ENCODE results near the gene CCDC40. TPM values are rescaled to one million over a fixed set of nuclear protein-coding genes. Genes with fewer than 3 reads are reported as not detected.

The CCDC40 gene
- total RNA-seq, 1 donor, result 6.9 TPM

- H3K4me3 ChIP-seq (ENCODE audit: low read depth, low read length), result no peak overlapping the region
- no peak for DNase-seq (ENCODE audit: low read depth)
- no peak for TF ChIP-seq CTCF (IDR thresholded peaks at IDR 0.05; ENCODE audit: insufficient read depth, low read depth, low read length)
These were observed 25.0 kb downstream of the CCDC40 start for GRCh38 chr17:80061421-80061820.

DNA sequence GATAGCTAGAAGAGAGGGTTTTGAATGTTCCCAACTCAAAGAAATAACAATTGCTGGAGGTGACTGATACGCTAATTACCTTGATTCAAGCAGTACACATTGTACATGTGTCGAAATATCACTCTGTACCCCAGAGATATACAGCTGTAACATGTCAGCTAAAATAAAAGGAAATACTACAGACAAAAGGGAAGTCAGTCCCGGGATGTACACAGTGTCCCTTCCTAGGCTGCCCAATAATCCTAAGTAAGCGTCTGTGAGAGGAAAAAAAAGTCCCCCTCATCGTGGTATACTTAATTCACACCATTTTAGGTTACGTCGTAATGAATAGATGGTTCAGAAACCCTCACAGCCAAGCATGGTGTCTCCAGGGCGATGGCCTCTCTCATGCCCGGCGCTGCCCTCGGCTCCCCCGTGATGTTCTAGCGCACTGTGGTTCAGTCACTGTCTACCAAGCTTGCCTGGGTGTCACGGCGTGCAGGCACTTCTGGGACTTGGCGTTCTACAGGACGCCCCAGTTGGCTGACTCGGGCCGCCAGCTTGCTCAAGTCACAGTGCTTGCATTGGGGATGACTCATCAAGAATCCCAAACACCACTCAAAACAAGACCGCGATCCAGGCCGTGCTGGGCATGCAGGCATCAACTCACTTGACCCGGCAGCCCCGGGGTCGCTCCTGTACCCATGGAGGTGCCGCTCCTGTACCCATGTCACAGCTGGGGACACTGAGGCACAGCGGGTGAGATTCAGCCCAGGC lies 27.6 kb downstream of the CCDC40 start:
- no peak for TF ChIP-seq CTCF (IDR thresholded peaks at IDR 0.05; ENCODE audit: insufficient read depth, low read depth, low read length)
- peak; percentile 89 for DNase-seq (ENCODE audit: low read depth)
- no peak overlapping the region for H3K4me3 ChIP-seq (ENCODE audit: low read depth, low read length)

GRCh38 chr17:80064696-80065095 lies 28.3 kb downstream of the CCDC40 start:
- no peak for DNase-seq (ENCODE audit: low read depth)
- no peak for TF ChIP-seq CTCF (IDR thresholded peaks at IDR 0.05; ENCODE audit: insufficient read depth, low read depth, low read length)
- no peak overlapping the region for H3K4me3 ChIP-seq (ENCODE audit: low read depth, low read length)

- H3K4me3 ChIP-seq (ENCODE audit: low read depth, low read length), result no peak overlapping the region
- DNase-seq (ENCODE audit: low read depth), result no peak
- TF ChIP-seq CTCF (IDR thresholded peaks at IDR 0.05; ENCODE audit: insufficient read depth, low read depth, low read length), result no peak
These were observed 29.2 kb downstream of the CCDC40 start for GRCh38 chr17:80065478-80066170.

GRCh38 chr17:80067393-80067986 lies 31.0 kb downstream of the CCDC40 start:
- TF ChIP-seq CTCF (IDR thresholded peaks at IDR 0.05; ENCODE audit: insufficient read depth, low read depth, low read length), result no peak
- H3K4me3 ChIP-seq (ENCODE audit: low read depth, low read length), result no peak overlapping the region
- DNase-seq (ENCODE audit: low read depth), result no peak

- TF ChIP-seq CTCF (IDR thresholded peaks at IDR 0.05; ENCODE audit: insufficient read depth, low read depth, low read length), result no peak
- H3K4me3 ChIP-seq (ENCODE audit: low read depth, low read length), result peak overlapping the region; percentile 3
- peak; percentile 96 for DNase-seq (ENCODE audit: low read depth)
These were observed 32.1 kb downstream of the CCDC40 start for GRCh38 chr17:80068301-80069222.

Measured in fibroblast of villous mesenchyme (primary cell).